22Rv1 (cell line): ENCODE results near the gene AOAH.

Source experiments
- CTCF ChIP-seq: fragments of 450-650 bp; IDR thresholded peaks from 2 replicates; pipeline ENCODE4 v1.5.1; 2017; ENCODE audit warnings: mild to moderate bottlenecking
- ZFX ChIP-seq: fragments of 450-650 bp; IDR thresholded peaks from 2 replicates; pipeline ENCODE4 v1.6.1; 2017; ENCODE audit warnings: antibody characterized with exemption, borderline replicate concordance

GRCh38 chr7:36604806-36605205 is 119.5 kb downstream of the AOAH start:
- TF ChIP-seq CTCF: no peak
- no peak for TF ChIP-seq ZFX
